HG03196 (cell line): ENCODE data around the gene JARID2.

Experiments
- ATAC-seq: cut with Tn5 transposase; IDR thresholded peaks from one replicate; pipeline ENCODE4 v1.9.1; 2021; ENCODE audit not compliant: unreplicated experiment

JARID2 gene

GRCh38 chr6:15481390-15482291 is 235.8 kb downstream of the JARID2 start:
- ATAC-seq = no peak

DNA sequence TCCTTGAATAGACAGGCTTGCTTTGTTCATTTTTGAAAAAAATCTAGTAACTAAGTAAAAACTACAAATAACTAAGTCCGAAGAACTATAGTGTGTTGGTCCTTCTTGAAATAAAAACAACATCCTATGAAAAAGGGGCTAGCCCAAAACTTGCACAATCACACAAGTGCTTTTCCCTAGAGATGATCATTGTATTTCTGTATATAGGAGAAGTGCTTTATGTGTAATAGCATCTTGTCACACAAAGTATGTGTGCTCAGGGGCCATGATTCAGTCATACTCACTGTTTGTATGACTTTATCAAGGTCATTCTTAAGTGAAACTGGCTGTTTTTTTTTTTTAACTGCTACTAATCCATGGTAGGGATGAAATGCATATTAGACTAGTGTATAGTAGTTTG is 237.2 kb downstream of the JARID2 start:
- no peak for ATAC-seq

- no peak for ATAC-seq
Measured at GRCh38 chr6:15484140-15484539, 238.3 kb downstream of the JARID2 start.

GRCh38 chr6:15484821-15485220 is 239.0 kb downstream of the JARID2 start:
- ATAC-seq = no peak

GRCh38 chr6:15485936-15486335 is 240.1 kb downstream of the JARID2 start:
- ATAC-seq = no peak

GRCh38 chr6:15487262-15487661 is 241.4 kb downstream of the JARID2 start:
- ATAC-seq = no peak

DNA sequence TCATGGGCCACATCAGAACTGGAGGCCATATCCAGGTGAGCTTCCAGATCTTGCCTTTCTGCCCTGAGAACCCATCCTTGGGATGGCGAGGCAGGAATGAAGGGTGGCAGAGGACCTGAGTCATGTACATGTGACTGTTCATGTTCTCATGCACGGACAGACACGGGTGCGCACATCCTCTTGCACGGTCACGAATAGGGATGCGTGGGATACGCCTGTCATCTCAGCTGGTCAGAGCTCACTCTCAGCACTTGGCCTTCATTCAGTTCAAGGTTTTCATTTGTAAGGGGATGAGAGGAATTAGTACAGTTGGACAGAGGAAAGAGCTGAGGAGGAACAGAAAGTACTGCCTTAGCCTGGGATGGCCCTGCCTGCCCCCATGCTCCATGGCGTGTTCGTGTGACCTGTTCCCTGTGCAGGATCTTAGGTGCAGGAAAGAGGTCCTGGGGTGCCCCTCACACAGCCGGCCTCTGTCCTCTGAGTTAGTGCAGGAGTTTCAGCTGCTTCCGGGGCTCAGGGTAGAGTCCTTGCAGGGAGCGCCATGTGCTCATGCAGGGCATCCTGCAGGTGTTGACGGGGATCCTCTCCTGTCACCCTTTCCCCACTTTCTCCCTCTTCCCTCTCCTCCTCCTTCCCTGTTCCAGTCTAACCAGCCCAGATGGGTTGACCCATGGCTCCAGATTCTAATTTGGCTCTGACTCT is 243.5 kb downstream of the JARID2 start:
- no peak for ATAC-seq

- ATAC-seq = no peak
Measured at GRCh38 chr6:15490242-15491100, 244.6 kb downstream of the JARID2 start.

GRCh38 chr6:15491255-15491985 is 245.6 kb downstream of the JARID2 start:
- ATAC-seq = no peak

GRCh38 chr6:15491986-15492269 is 246.1 kb downstream of the JARID2 start:
- ATAC-seq = no peak

DNA sequence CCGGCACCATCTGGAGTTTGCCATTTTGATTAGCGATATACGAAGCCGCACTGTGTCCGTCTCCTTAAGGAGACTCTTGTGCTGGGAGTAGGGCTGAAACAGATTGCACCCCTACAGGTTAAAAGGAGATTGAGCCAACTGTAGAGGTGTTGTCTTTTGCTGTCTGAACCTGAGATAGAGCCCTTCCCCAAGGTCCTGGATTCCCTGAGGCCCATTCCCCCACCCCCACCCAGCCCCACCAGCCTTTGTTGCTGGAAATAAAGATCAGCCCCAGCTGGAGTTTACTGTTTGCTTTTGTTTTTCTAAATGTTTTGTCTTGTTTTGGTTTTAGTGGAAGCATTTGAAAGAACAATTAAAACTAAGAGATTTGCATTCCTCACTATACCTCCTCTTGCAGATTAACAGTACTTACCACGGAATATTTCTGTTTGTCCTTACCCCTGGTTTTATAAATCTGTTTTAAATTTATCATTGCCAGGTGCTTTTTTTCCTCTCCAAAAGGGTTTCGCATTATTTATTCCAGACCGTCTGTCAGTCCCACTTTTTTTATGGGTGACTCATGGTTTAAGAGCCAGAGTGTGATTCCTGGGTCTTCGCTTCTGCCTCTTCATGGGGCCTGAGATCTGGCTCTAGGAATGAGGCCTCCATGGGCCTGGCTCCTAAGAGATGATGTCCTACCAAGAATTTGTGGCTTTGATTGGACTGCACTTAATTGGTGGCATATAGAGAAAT is 247.7 kb downstream of the JARID2 start:
- no peak for ATAC-seq

DNA sequence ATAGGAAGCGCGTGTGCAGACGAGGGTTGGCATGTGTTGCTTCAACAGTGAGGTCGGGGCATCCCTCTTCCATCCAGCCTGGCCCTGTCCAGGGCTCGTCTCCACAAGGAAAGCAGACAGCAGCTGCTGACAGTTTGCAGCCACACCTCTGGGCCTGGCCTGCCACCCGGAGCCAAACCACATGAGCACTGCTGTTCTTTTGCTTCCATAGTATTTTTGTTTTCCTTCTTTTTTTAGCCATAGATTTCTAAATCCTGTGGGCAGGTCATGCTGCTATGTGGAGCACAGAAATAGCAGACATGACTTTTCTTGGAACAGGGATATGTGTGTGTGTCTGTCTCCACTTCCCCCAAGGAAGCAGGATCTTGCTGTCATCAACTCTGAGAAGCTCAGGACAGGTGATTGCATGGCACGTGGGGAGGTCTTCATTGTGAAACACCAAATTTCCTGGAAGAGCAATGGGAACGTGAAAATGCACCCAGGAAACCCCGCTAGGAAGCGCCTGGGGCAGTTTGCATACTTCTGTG is 249.6 kb downstream of the JARID2 start:
- ATAC-seq = no peak

GRCh38 chr6:15496345-15497131 is 250.7 kb downstream of the JARID2 start:
- ATAC-seq = no peak

GRCh38 chr6:15498640-15499039 is 252.8 kb downstream of the JARID2 start:
- ATAC-seq = no peak

DNA sequence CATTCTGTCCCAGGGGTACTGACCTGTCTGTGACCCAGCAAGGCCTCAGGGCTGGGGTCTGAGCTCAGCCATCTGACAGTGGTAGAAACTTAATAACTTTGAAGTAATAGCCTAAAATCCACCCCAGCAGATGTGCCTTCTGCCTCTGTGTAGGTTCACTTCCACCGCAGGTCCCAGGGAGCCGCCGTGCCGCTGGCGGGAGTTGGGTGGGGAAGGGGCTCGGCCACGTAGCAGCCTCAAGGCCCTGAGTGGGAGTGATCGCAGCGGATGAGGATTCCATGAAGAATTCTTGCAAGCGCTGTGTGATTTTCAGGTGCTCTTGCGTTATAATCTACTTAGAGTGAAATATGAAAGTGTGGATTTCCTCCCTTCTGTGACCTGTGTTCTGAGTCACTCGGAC is 253.3 kb downstream of the JARID2 start:
- no peak for ATAC-seq

GRCh38 chr6:15499591-15499990 is 253.7 kb downstream of the JARID2 start:
- ATAC-seq = no peak

- ATAC-seq = no peak
Measured at GRCh38 chr6:15500078-15500740, 254.3 kb downstream of the JARID2 start.

GRCh38 chr6:15500901-15501825 is 255.3 kb downstream of the JARID2 start:
- ATAC-seq = no peak
